Hematopoietic multipotent progenitor cell treated with erythropoietin and hydrocortisone succinate and interleukin-3 and kit ligand, for 6 days (in vitro differentiated cells): ENCODE measurements around the gene HOPX.
A peak's percentile ranks its signal among the peaks of the same experiment; 100 is the strongest.
"Not testable (repeated sequence)": the region's sequence is repeated elsewhere in the genome, so short reads cannot be mapped to it uniquely, and the experiment has no call there.

ENCODE experiments used
- DNase-seq: peaks from one replicate; pipeline ENCODE4 v3.0.0-alpha.2; 2015

Gene HOPX, protein sequence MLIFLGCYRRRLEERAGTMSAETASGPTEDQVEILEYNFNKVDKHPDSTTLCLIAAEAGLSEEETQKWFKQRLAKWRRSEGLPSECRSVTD

GRCh38 chr4:56681158-56681852 is at the start of gene HOPX:
Gene HOPX, minus strand, starts transcription at chr4:56681296. Its CDS starts 23,480 bp downstream, at chr4:56657816.
- DNase-seq: peak; percentile 56

DNA sequence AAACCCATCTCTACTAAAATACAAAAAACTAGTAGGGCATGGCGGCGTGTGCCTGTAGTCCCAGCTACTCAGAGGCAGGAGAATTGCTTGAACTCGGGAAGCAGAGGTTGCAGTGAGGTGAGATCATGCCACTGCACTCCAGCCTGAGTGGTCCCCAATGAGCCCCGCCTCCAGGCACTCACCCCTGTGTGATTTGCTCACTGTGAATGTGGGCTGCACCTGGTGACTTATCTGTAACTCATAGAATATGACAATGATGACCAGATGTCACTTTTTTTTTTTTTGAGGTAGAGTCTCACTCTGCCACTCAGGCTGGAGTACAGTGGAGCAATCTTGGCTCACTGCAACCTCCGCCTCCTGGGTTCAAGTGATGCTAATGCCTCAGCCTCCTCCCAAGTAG is 49.0 kb upstream of the HOPX start:
- DNase-seq: no peak

DNA sequence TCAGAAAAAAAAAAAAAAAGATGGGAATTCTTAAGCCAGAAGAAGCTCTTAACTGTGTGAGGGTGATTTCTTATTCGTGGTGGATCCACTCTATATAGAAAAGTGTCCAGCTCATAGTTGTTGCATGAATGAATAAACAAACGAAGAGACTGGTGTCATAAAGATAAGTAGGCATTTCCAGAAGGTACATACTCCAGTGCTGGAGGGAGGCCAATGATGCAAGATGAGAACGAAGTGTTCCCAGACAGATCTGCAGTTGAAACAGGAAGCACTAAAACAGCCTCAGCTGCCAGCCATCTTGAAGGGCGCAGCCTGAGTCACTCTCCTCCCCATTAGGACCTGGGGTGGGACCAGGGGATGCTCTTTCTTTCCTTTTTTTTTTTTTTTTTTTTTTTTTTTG is 47.4 kb upstream of the HOPX start:
- peak; percentile 53 for DNase-seq

DNA sequence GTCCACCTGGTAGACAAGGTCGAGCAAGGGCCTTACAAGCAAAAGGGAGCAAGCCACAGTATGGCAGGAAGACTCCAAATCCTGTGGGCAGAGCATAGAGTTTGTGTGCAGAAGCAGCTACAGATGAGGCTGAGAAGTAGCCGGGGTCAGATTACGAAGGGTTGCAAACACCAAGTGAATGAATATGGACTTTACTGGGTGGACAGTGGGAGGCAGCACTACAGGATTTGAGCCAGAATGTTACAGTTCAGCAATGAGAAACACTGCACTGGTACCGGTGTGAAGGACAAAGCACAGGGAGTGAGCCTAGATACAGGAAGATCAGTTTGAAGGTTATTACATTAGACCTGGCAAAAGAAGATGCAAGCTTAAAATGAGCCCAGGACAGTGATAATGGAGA is 46.1 kb upstream of the HOPX start:
- DNase-seq: no peak

GRCh38 chr4:56726593-56726992 is 45.5 kb upstream of the HOPX start:
- not testable (repeated sequence) for DNase-seq

- no peak for DNase-seq
These were observed 42.6 kb upstream of the HOPX start for GRCh38 chr4:56723659-56724230.

- DNase-seq: no peak
These were observed 42.1 kb upstream of the HOPX start for GRCh38 chr4:56723201-56723605.

- DNase-seq: no peak
These were observed 27.1 kb upstream of the HOPX start for GRCh38 chr4:56708146-56708545.

DNA sequence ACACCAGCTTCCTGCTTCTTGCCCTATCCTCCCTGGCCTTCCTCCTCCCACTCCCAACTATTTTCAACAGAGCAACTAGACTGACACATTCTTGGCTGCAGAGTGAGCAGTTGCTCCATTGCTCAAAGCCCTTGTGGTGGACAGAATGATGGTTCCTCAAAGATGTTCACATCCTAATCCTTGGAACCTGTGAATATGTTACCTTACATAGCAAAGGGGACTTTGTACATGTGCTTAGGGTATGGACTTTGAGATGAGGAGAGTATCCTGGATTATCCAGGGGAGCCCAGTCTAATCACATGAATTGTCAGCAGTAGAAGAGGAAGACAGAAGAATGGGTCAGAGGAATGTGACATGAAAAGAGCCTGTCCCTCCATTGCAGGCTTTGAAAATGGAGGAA is 24.9 kb upstream of the HOPX start:
- no peak for DNase-seq

DNA sequence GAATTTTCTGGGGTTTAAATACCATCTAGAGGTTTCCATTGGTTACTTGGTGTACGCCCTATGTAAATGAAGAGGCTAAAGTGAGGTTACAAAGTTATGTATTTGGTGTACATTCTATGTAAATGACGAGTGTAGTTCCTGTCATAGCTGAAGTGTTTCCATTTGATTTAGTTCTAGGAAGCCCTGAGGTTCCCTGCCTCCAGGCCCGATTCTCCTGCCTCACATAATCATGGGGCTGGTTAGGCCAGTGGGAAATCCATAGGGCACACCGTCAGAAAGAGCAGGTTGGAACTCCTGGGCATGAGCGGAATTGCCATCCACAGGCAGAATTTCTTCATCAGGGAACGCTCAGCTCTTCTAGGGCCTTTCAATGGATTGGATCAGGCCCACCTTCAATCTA is 24.2 kb upstream of the HOPX start:
- DNase-seq: no peak

- DNase-seq: no peak
These were observed 23.2 kb upstream of the HOPX start for GRCh38 chr4:56704089-56704871.

- no peak for DNase-seq
These were observed 22.3 kb upstream of the HOPX start for GRCh38 chr4:56703378-56703777.

DNA sequence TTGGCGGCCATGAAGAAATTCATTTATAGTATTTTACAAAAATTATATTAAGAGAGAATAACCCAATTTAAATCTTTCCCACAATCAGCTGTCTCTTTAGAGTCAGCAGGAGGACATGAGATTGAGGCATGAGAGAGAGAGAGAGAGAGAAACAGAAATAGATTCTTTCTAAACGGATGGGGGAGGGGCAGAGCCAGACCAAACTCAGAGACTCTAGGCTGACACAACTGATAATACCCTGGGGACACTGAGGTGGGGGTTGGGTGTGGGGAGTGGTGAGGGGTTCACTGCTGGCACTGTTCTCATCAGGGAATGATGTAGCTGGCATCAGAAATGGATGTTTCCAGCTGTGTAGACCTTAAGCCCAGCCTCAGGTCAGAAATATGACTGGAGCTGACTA is 20.5 kb upstream of the HOPX start:
- no peak for DNase-seq

DNA sequence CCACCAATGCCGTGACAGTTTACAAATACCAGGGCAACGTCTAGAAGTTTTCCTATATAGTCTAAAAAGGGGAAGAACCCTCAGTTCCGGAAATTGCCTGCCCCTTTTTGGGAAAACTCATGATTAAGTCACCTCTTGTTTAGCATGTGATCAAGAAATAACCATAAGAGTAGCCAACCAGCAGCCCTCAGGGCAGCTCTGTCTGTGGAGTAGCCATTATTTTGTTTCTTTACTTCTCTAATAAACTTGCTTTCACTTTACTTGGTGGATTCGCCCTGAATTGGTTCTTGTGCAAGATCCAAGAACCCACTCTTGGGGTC is 20.0 kb upstream of the HOPX start:
- no peak for DNase-seq

DNA sequence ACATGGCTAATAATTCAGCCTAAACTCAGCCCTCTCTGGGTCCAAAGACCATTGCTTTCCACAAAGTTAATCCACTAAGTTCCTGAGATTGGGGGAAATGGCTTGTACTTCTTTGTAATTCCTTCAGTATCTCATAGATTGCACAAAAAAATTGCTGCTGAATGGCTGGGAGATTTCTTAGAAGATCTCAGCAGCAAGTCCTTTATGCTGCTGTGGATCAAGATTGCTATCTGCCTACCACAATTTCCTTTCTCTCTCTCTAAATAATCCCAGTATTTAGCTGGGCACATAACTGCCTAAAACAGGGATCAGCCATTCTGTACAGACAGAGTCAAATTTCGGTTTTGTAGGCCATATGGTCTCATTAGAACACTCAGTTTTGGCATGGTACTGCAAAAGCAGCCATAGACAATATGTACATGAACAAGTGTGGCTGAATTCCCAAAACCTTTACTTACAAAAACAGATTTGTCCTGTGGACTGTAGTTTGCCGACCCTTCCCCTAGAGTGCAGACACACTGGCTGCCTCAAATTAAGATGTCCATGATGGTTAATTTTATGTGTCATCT is 18.5 kb upstream of the HOPX start:
- no peak for DNase-seq

DNA sequence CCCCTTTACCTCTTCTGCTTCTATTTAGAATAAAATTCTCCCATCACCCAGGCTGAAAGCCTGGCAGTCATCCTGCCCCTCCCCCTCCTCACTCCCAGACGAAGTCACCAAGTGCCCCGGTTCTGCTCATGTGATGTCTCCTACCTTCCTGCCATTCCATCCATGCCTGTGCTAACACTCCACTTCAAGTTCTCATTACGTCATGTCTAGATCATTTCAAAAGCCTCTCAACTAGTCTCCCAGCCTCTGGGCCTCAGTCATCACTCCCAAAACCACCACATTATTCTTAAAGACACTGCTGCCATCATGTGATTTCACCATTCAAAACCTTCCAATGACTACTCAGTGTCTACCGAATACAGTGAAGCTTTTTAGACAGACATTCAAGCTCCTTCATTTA is 17.2 kb upstream of the HOPX start:
- no peak for DNase-seq

GRCh38 chr4:56696056-56696455 is 15.0 kb upstream of the HOPX start:
- no peak for DNase-seq

- DNase-seq: not testable (repeated sequence)
These were observed 12.4 kb upstream of the HOPX start for GRCh38 chr4:56693476-56693875.

DNA sequence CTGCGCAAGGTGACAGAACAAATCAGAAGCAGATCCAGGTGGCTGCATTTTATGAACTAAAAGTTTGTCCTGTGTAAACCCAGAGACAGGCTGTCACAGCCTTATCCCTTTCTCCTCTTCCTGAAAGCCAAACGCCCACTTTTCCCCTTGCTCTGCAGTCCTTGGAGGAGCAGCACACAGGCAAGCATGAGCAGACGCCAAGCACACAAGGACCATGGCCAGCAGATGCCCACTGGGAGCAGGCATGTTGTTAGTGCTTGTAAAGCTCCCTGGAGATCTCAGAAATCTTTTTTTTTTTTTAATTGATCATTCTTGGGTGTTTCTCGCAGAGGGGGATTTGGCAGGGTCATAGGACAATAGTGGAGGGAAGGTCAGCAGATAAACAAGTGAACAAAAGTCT is 11.5 kb upstream of the HOPX start:
- DNase-seq: no peak

DNA sequence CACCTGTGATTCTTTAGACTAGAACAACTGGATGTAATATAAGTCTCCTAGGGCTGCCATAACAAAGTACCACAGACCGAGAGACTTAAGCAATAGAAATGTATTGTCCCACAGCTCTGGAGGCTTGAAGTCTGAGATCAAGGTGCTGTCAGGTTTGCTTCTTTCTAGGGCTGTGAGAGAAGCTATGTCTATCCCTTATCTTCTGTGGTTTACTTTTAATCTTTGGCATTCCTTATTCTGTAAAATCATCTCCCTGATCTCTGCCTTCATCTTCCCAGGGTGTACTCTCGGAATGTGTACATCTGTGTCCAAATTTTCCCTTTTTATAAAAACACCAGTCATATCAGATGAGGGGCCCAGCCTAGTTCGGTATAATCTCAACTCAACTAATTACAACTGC is 10.3 kb upstream of the HOPX start:
- no peak for DNase-seq

DNA sequence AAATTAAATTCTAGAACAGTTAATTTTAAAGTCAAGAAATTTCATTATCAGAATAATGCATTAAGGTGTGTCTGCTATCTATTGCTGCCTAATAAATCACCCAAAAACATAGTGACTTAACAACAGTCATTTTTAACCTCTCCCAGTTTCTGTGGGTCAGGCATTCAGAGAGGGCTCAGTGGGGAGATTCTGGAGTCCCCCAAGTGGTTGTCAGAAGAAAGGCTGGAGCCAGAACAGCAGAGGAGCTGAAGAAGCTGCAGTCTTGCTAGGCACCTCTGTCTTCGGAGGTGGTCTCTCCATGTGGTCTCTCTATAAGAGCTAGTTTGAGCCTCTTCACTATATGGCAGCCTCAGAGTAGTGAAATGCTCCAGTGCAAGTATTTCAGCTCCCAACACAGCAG is 9.3 kb upstream of the HOPX start:
- peak; percentile 20 for DNase-seq

GRCh38 chr4:56689201-56689969 is 8.3 kb upstream of the HOPX start:
- DNase-seq: no peak

DNA sequence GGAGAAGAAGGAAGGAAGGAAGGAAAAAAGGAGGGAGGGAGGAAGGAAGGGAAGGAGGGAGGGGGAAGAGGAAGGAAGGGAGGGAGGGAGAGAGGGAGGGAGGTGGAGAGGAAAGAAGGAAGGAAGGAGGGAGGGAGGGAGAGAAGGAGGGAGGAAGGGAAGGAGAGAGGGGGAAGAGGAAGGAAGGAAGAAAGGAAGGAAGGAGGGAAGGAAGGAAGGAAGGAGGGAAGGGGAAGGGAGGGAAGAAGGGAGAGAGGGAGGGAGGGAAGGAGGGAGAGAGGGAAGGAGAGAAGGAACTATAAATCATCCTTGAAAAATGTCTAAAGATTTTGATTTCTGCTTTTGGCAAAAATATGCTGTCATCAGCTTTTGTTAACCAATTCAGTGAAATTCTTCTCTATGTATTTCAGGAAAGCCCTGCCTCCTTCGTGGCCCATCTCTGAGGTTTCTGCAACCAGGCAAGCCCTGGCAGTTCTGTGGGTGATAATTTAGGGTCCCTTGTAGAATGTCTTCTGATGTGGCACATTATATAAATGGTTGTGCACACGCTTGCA is 7.1 kb upstream of the HOPX start:
- DNase-seq: no peak
